HepG2 (cell line): Measurements from ENCODE around the gene HIRA. TPM values are rescaled to one million over a fixed set of nuclear protein-coding genes. Genes with fewer than 3 reads are reported as not detected.
A peak's percentile ranks its signal among the peaks of the same experiment; 100 is the strongest.

Source experiments
- CENPT ChIP-seq: sonication (generic); formaldehyde crosslinking; IDR thresholded peaks from 2 replicates; pipeline ENCODE4 v1.8.0; 2022; ENCODE audit warnings: low read depth, mild to moderate bottlenecking, moderate library complexity, missing genetic modification reagents
- FOXA1 ChIP-seq, 2 experiments: fragments of 450-650 bp in 1 of 2; sonication (generic) in 1 of 2; formaldehyde crosslinking in 1 of 2; IDR thresholded peaks; 2 replicates each; pipeline versions ENCODE4 v1.4.0 to v1.6.1; 2016 to 2020; ENCODE audit warnings: missing genetic modification reagents in 1 of 2
- FOXA3 ChIP-seq: IDR thresholded peaks from 2 replicates; pipeline ENCODE4 v1.6.1; 2016; ENCODE audit warnings: missing genetic modification reagents, missing compliant biosample characterization
- HOXA9 ChIP-seq: sonication (generic); formaldehyde crosslinking; IDR thresholded peaks from 2 replicates; pipeline ENCODE4 v1.8.1; 2022; ENCODE audit warnings: missing genetic modification reagents, mild to moderate bottlenecking, moderate library complexity, borderline replicate concordance
- NR2F1 ChIP-seq, 2 experiments: fragments of 450-650 bp in 1 of 2; formaldehyde crosslinking in 1 of 2; IDR thresholded peaks; 2 replicates each; pipeline versions ENCODE4 v1.5.0 to v1.6.1; 2016 to 2020; ENCODE audit warnings: mild to moderate bottlenecking in 1 of 2, missing compliant biosample characterization in 1 of 2, missing genetic modification reagents in 1 of 2, moderate library complexity in 1 of 2
- PHB2 ChIP-seq: fragments of 450-650 bp; IDR thresholded peaks from 2 replicates; pipeline ENCODE4 v1.6.1; 2018; ENCODE audit not compliant: partially characterized antibody
- PRPF4 ChIP-seq: fragments of 200-400 bp; formaldehyde crosslinking; IDR thresholded peaks from 2 replicates; pipeline ENCODE4 v1.6.1; 2016; ENCODE audit warnings: low read length, low read depth; ENCODE audit not compliant: poor library complexity, severe bottlenecking
- SP1 ChIP-seq, 2 experiments: fragments of 450-650 bp in 1 of 2; sonication (generic) in 1 of 2; formaldehyde crosslinking in 1 of 2; IDR thresholded peaks; 2 replicates each; pipeline versions ENCODE4 v1.4.0 to v1.6.1; 2016 to 2020; ENCODE audit warnings: missing genetic modification reagents in 1 of 2
- SP4 ChIP-seq: sonication (generic); formaldehyde crosslinking; IDR thresholded peaks from 2 replicates; pipeline ENCODE4 v1.8.1; 2023; ENCODE audit warnings: mild to moderate bottlenecking, missing genetic modification reagents
- ZIK1 ChIP-seq: sonication (generic); formaldehyde crosslinking; IDR thresholded peaks from 2 replicates; pipeline ENCODE4 v1.5.0; 2020; ENCODE audit warnings: mild to moderate bottlenecking, low read depth, missing genetic modification reagents, borderline replicate concordance
- polyA plus RNA-seq, 8 experiments: library from polyadenylated mRNA; depleted of rRNA in 3 of 8; stranded (reverse) in 7 of 8; unstranded in 1 of 8; fragments of >200 nt; fragmentation: Illumina TruSeq in 4 of 8; extraction: Trizol in 4 of 8; gene quantifications; 2 replicates each; pipeline versions ENCODE4 v1.2.1 to v1.2.3, GENCODE V29; 2011 to 2016; ENCODE audit warnings: low read depth in 4 of 8, missing spikeins in 1 of 8, mixed read lengths in 1 of 8; ENCODE audit not compliant: insufficient read depth in 1 of 8
- total RNA-seq, 5 experiments: library from RNA; depleted of rRNA; stranded (reverse); fragments of >200 nt; fragmentation: Illumina TruSeq; extraction: Trizol; gene quantifications; 2 replicates each; pipeline ENCODE4 v1.2.3, GENCODE V29; 2016; ENCODE audit warnings: low read depth in 1 of 5
- TF ChIP-seq, protein P1 (sequence below): sonication (generic); formaldehyde crosslinking; IDR thresholded peaks from 2 replicates; pipeline ENCODE4 v1.4.0; 2020; ENCODE audit warnings: missing genetic modification reagents
- TF ChIP-seq, protein P2 (sequence below): IDR thresholded peaks from 2 replicates; pipeline ENCODE4 v1.6.1; 2016
- TF ChIP-seq, protein P3 (sequence below): sonication (generic); formaldehyde crosslinking; IDR thresholded peaks from 2 replicates; pipeline ENCODE4 v1.8.1; 2022; ENCODE audit warnings: low read depth, mild to moderate bottlenecking, missing genetic modification reagents
- TF ChIP-seq, protein P4 (sequence below): sonication (generic); formaldehyde crosslinking; IDR thresholded peaks from 2 replicates; pipeline ENCODE4 v1.5.1; 2020; ENCODE audit warnings: mild to moderate bottlenecking, missing genetic modification reagents, borderline replicate concordance
- TF ChIP-seq, protein P5 (sequence below): IDR thresholded peaks from 2 replicates; pipeline ENCODE4 v1.6.1; 2016; ENCODE audit warnings: mild to moderate bottlenecking

HIRA gene
- total and polyA plus RNA-seq, 2 of the 13 experiments (the other 11 are each of a cell fraction or from before 2014, with no cell fraction given): 21.5 to 29.2 TPM

DNA sequence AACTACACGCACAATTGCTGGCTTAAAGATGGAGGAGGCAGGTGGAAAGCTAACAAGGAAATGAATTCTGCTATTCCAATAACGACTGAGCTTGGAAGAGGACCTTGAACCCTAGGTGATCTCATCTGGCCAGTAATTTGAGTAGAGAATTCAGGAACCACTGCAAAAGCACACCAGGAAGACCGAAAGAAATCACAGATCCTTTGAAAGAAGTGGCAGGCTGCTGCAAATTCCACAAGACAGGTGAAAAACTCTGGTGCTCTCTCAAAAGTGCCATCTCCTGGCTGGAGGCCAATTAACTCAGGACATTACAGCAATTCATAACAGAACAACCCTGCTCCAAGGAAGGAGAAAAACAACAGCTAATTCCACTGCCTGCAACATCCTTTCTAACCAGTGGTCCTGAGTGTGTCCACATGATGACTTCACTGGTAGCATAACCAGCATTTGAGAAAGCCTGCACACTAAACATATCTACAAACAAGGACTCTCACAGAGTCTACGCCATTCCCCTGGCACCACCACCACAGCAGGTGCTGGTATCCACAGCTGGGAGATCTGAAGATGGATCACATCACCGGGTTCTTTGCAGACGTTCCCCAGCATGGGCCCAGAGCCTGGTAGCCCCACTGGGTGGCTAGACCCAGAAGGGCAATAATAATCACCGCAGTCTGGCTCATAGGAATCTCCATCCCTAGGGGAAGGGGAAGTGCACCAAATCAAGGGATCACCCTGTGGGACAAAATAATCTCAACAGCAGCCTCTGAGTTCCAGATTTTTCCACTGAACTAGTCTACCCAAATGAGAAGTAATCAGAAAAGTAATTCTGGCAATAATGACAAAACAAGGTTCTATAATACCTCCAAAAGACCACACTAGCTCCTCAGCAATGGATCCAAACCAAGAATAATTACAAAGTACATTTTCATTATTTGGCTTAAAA is 95.1 kb downstream of the HIRA start (continued):
- TF ChIP-seq, protein P1, sequence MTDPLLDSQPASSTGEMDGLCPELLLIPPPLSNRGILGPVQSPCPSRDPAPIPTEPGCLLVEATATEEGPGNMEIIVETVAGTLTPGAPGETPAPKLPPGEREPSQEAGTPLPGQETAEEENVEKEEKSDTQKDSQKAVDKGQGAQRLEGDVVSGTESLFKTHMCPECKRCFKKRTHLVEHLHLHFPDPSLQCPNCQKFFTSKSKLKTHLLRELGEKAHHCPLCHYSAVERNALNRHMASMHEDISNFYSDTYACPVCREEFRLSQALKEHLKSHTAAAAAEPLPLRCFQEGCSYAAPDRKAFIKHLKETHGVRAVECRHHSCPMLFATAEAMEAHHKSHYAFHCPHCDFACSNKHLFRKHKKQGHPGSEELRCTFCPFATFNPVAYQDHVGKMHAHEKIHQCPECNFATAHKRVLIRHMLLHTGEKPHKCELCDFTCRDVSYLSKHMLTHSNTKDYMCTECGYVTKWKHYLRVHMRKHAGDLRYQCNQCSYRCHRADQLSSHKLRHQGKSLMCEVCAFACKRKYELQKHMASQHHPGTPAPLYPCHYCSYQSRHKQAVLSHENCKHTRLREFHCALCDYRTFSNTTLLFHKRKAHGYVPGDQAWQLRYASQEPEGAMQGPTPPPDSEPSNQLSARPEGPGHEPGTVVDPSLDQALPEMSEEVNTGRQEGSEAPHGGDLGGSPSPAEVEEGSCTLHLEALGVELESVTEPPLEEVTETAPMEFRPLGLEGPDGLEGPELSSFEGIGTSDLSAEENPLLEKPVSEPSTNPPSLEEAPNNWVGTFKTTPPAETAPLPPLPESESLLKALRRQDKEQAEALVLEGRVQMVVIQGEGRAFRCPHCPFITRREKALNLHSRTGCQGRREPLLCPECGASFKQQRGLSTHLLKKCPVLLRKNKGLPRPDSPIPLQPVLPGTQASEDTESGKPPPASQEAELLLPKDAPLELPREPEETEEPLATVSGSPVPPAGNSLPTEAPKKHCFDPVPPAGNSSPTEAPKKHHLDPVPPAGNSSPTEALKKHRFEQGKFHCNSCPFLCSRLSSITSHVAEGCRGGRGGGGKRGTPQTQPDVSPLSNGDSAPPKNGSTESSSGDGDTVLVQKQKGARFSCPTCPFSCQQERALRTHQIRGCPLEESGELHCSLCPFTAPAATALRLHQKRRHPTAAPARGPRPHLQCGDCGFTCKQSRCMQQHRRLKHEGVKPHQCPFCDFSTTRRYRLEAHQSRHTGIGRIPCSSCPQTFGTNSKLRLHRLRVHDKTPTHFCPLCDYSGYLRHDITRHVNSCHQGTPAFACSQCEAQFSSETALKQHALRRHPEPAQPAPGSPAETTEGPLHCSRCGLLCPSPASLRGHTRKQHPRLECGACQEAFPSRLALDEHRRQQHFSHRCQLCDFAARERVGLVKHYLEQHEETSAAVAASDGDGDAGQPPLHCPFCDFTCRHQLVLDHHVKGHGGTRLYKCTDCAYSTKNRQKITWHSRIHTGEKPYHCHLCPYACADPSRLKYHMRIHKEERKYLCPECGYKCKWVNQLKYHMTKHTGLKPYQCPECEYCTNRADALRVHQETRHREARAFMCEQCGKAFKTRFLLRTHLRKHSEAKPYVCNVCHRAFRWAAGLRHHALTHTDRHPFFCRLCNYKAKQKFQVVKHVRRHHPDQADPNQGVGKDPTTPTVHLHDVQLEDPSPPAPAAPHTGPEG: no peak
- TF ChIP-seq SP4 (CRISPR knock-in tag): no peak
- TF ChIP-seq, protein P2, sequence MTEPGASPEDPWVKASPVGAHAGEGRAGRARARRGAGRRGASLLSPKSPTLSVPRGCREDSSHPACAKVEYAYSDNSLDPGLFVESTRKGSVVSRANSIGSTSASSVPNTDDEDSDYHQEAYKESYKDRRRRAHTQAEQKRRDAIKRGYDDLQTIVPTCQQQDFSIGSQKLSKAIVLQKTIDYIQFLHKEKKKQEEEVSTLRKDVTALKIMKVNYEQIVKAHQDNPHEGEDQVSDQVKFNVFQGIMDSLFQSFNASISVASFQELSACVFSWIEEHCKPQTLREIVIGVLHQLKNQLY (CRISPR knock-in tag): no peak
- no peak for TF ChIP-seq ZIK1 (CRISPR knock-in tag)
- TF ChIP-seq FOXA3 (CRISPR knock-in tag): no peak
- no peak for TF ChIP-seq SP1 (IDR thresholded peaks at IDR 0.05)
- TF ChIP-seq SP1 (CRISPR knock-in tag; IDR thresholded peaks at IDR 0.05): no peak
- no peak for TF ChIP-seq NR2F1 (CRISPR knock-in tag; IDR thresholded peaks at IDR 0.05)
- TF ChIP-seq PHB2: no peak
- no peak for TF ChIP-seq PRPF4
- TF ChIP-seq, protein P3, sequence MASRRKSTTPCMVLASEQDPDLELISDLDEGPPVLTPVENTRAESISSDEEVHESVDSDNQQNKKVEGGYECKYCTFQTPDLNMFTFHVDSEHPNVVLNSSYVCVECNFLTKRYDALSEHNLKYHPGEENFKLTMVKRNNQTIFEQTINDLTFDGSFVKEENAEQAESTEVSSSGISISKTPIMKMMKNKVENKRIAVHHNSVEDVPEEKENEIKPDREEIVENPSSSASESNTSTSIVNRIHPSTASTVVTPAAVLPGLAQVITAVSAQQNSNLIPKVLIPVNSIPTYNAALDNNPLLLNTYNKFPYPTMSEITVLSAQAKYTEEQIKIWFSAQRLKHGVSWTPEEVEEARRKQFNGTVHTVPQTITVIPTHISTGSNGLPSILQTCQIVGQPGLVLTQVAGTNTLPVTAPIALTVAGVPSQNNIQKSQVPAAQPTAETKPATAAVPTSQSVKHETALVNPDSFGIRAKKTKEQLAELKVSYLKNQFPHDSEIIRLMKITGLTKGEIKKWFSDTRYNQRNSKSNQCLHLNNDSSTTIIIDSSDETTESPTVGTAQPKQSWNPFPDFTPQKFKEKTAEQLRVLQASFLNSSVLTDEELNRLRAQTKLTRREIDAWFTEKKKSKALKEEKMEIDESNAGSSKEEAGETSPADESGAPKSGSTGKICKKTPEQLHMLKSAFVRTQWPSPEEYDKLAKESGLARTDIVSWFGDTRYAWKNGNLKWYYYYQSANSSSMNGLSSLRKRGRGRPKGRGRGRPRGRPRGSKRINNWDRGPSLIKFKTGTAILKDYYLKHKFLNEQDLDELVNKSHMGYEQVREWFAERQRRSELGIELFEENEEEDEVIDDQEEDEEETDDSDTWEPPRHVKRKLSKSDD: no peak
- no peak for TF ChIP-seq FOXA1 (IDR thresholded peaks at IDR 0.05)
- TF ChIP-seq FOXA1 (CRISPR knock-in tag; IDR thresholded peaks at IDR 0.05): no peak
- TF ChIP-seq, protein P4, sequence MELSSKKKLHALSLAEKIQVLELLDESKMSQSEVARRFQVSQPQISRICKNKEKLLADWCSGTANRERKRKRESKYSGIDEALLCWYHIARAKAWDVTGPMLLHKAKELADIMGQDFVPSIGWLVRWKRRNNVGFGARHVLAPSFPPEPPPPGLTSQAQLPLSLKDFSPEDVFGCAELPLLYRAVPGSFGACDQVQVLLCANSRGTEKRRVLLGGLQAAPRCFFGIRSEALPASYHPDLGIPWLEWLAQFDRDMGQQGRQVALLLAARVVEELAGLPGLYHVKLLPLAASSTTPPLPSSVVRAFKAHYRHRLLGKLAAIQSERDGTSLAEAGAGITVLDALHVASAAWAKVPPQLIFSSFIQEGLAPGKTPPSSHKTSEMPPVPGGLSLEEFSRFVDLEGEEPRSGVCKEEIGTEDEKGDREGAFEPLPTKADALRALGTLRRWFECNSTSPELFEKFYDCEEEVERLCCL (CRISPR knock-in tag): no peak
- no peak for TF ChIP-seq CENPT (CRISPR knock-in tag)
- TF ChIP-seq, protein P5, sequence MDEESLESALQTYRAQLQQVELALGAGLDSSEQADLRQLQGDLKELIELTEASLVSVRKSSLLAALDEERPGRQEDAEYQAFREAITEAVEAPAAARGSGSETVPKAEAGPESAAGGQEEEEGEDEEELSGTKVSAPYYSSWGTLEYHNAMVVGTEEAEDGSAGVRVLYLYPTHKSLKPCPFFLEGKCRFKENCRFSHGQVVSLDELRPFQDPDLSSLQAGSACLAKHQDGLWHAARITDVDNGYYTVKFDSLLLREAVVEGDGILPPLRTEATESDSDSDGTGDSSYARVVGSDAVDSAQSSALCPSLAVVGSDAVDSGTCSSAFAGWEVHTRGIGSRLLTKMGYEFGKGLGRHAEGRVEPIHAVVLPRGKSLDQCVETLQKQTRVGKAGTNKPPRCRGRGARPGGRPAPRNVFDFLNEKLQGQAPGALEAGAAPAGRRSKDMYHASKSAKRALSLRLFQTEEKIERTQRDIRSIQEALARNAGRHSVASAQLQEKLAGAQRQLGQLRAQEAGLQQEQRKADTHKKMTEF (CRISPR knock-in tag): 0 out of 2 replicates have a peak, but pooled peaks have one; percentile 31
- TF ChIP-seq HOXA9 (CRISPR knock-in tag): no peak
